22Rv1 (cell line): ENCODE results near the gene DENND1A.

Source experiments
- ZFX ChIP-seq: fragments of 450-650 bp; IDR thresholded peaks from 2 replicates; pipeline ENCODE4 v1.6.1; 2017; ENCODE audit warnings: antibody characterized with exemption, borderline replicate concordance
- TF ChIP-seq, protein P1 (sequence below): fragments of 450-650 bp; IDR thresholded peaks from 2 replicates; pipeline ENCODE4 v1.5.1; 2017; ENCODE audit warnings: mild to moderate bottlenecking

DNA sequence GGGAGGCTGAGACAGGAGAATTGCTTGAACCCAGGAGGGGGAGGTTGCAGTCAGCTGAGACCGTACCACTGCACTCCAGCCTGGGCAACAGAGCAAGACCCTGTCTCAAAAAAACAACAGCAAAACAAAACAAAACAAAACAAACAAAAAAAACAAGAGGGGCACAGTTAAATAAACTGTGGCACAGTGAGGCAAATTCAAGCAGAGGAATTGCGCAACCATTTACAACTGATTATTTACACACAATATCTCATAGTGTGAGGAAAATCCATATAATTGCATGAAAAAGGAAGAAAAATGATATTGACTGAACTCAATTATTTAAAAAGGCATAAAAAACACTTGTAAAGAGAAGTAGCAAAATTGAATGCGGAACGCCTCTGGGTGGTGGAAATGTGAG is 412.4 kb downstream of the DENND1A start:
- TF ChIP-seq, protein P1, sequence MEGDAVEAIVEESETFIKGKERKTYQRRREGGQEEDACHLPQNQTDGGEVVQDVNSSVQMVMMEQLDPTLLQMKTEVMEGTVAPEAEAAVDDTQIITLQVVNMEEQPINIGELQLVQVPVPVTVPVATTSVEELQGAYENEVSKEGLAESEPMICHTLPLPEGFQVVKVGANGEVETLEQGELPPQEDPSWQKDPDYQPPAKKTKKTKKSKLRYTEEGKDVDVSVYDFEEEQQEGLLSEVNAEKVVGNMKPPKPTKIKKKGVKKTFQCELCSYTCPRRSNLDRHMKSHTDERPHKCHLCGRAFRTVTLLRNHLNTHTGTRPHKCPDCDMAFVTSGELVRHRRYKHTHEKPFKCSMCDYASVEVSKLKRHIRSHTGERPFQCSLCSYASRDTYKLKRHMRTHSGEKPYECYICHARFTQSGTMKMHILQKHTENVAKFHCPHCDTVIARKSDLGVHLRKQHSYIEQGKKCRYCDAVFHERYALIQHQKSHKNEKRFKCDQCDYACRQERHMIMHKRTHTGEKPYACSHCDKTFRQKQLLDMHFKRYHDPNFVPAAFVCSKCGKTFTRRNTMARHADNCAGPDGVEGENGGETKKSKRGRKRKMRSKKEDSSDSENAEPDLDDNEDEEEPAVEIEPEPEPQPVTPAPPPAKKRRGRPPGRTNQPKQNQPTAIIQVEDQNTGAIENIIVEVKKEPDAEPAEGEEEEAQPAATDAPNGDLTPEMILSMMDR: no peak
- TF ChIP-seq ZFX: no peak
